Stimulated activated naive CD8-positive, alpha-beta T cell treated with anti-CD3 and anti-CD28 coated beads, Interleukin-15, Interleukin-2, amounts not matched to agents 100 U/mL and 50 U/mL, for 24 hours (primary cell): Measurements from ENCODE around the gene ABCA3.
"Not testable (repeated sequence)": the region's sequence is repeated elsewhere in the genome, so short reads cannot be mapped to it uniquely, and the experiment has no call there.

Experiments
- ATAC-seq: fragments of 150-1000 bp; cut with Tn5 transposase; one replicate; pipeline ENCODE4 v1.10.0; 2021
- DNase-seq: peaks from one replicate; pipeline ENCODE4 v3.0.0; 2021

Gene ABCA3

DNA sequence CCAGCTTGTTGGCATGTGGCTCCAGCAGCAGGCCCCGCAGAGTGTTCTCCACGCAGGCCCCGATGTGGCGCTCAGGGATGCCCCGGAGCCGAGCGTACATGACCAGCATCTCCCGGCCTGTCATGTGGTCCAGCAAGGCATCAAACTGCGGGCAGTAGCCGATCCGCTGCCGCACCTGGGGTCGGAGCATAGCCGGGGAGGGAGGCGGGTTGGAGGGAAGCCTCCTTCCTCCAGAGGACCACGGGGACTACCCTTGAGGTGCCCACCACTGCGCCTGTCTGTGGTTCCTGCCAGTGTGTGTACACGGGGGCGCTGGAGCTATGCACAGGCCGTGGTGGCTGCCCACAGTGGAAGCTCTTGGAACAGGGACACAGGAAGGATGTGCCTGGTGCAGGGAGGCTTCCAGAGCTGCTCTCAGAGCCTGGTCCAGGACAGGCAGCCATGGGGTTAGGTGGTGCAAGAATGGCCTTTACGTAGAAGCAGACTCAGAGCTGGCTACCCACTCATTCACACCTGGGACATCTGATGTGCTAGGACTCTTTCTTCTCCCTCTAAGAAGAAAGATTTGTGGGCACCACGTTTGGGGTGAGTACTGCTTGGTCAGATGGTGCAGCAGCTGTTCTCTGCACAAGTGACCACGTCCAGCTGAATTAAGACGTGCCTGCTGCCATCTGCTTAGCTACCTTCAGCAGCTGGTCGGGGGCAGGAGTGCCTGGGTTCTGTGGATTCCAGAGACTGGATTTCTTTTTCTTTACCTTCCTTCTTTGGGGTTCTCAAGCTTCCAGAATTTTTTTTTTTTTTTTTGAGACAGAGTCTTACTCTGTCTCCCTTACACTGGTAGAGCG lies 61.4 kb downstream of the ABCA3 start:
- no peak for DNase-seq
- no peak for ATAC-seq

- no peak for ATAC-seq
- no peak for DNase-seq
Measured at GRCh38 chr16:2278272-2278608, 62.3 kb downstream of the ABCA3 start.

- DNase-seq = no peak
- ATAC-seq = no peak
Measured at GRCh38 chr16:2277466-2278271, 62.9 kb downstream of the ABCA3 start.

DNA sequence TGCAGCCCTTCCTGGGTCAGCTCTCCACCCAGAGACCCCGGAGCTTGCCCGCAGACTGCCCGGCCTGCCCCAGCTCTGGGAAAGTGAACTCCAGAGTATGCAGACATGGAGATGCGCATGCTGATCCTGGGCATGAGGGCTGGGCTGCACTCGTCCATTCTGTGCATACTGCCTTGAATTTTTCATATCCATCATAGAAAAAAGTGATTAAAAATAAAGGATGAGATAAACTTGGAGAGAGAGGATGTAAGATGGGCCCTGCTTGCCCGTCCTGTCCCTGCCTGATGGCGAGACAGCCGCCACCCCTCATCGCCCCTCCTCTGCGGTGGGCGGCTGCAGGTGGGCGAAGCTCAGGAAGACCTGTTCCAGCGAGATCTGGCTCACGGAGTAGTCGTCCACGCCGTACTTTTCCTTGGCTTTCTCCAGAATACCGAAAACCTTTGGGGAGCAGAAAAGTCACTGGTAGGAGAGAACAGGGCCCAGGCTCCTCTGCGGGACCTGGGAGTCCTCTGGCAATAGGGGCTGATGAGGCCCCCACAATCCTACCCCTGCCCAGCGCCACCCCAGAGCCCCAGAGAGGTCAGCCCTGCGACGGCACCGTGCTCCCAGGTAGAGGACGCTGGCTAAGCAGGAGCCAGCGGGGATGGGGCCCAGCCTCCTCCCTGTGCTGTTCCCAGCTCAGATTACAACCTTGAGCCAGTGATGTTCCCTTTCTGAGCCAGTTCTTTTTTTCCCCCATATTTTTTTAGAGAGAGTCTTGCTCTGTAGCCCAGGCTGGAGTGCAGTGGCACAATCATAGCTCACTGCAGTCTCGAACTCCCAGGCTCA lies 63.9 kb downstream of the ABCA3 start:
- DNase-seq = no peak
- ATAC-seq = no peak

DNA sequence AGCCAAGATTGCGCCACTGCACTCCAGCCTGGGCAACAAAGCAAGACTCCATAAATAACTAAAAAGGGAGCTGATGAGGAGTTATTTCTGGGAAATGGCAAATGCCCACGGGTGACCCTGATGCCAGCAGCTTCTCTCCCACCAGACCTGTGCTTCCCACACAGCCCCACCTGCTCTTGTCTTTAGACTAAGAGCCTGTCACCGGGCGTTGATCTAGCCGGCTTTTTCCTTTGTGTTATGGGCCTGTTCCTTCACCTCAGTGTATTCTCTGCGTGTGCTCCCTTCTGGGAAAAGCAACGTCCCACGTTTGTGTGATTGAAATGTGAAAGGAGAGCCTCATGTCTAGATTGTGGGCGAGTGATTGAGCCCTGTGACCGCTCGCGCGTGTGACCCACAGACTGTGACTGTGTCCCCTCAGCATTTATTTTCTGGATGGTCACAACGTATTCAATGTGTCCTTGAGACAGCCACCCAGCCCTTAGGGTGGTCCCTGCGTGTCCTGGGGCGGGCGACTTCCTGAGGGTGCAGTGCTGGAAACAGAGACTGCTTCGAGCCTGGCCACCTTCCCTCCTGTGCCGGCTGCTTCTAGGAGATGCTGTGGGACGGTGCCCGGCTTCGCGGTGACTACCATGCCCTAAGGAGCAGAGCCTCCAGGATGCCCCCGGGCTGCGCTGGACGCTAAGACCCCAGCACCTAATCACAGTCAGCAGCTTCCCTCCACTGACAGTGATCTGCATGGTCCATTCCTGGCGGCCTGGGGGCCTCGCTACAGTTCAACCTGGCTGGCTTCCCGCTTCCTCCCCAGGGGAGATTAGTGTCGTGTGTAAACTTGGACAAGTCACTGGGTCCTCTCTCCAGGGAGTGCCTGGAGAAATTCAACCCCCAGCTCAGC lies 64.8 kb downstream of the ABCA3 start:
- ATAC-seq = no peak
- DNase-seq = no peak

- ATAC-seq (no peak), DNase-seq (no peak)
Measured at GRCh38 chr16:2273931-2274330, 66.6 kb downstream of the ABCA3 start.

- ATAC-seq = no peak
- no peak for DNase-seq
Measured at GRCh38 chr16:2273484-2273883, 67.0 kb downstream of the ABCA3 start.

- DNase-seq (no peak), ATAC-seq (no peak)
Measured at GRCh38 chr16:2271848-2272461, 68.6 kb downstream of the ABCA3 start.

- ATAC-seq (no peak), DNase-seq (no peak)
Measured at GRCh38 chr16:2270588-2271470, 69.7 kb downstream of the ABCA3 start.

GRCh38 chr16:2270070-2270462 lies 70.5 kb downstream of the ABCA3 start:
- DNase-seq (no peak), ATAC-seq (no peak)

GRCh38 chr16:2267913-2268666 lies 72.4 kb downstream of the ABCA3 start, which contains the start of gene RNPS1:
Gene RNPS1 (minus strand): TSS chr16:2268126. CDS start chr16:2264643, 3,483 bp downstream.
- ATAC-seq (peak; percentile 93), DNase-seq (peak; percentile 98)

GRCh38 chr16:2267505-2267912 lies 73.0 kb downstream of the ABCA3 start:
- not testable (repeated sequence) for DNase-seq
- peak; percentile 66 for ATAC-seq

DNA sequence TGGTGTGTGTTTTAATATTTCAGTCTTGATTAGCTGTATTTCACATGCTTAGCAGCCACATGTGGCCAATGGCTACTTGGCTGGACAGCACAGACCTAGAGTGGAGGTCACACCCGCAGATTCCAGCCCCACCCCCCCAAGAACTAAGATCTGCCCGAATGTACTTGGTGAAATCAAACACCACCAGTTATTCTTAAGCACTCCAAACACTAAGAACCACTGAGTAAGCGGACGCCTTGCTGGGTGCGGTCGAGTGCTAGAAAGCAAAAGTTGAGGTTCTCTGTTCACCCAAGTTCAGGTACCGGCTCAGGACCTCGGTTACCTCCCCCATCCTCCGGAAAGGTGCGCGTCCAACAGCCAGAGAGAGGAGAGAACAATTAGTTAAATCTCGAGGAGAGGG lies 73.6 kb downstream of the ABCA3 start:
- ATAC-seq = not testable (repeated sequence)

GRCh38 chr16:2263026-2263425 lies 77.5 kb downstream of the ABCA3 start:
- DNase-seq, ATAC-seq: not testable (repeated sequence)

More for the DNA sequence above, 73.6 kb downstream of the ABCA3 start:
- not testable (repeated sequence) for DNase-seq

GRCh38 chr16:2260250-2260649 lies 80.3 kb downstream of the ABCA3 start:
- no peak for ATAC-seq
- no peak for DNase-seq

DNA sequence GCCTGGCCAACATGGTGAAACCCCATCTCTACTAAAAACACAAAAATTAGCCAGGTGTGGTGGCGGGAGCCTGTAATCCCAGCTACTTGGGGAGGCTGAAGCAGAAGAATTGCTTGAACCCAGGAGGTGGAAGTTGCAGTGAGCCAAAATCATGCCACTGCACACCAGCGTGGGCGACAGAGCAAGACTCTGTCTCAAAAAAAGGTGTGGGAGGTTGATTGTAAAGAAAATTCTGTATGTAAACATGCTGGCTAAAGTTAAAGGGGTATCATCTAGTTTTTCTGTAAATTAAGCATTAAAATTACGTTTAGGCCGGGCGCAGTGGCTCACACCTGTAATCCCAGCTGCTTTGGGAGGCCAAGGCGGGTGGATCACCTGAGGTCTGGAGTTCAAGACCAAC lies 82.0 kb downstream of the ABCA3 start:
- DNase-seq, ATAC-seq: not testable (repeated sequence)

DNA sequence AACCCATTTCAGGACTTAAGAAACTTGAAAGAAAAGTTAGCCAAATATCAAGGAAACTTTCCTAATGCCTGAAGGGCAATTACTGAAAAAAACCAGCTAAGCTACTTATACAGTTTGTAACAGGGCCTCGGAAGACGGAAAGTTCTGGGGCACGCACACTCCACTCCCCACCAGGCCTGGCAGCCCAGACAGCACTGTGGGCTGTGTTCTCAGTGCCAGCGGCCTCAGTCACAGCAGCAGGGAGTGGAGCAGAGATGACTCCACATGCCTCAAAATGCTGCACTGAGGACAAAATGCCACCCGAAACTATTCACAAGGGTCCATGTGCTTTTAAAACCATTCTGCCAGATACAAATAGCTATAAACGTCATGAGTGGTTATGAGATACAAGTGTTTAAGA lies 82.8 kb downstream of the ABCA3 start:
- DNase-seq (no peak), ATAC-seq (no peak)

GRCh38 chr16:2256531-2257140 lies 83.9 kb downstream of the ABCA3 start:
- DNase-seq (no peak), ATAC-seq (no peak)

- no peak for ATAC-seq
- DNase-seq = no peak
Measured at GRCh38 chr16:2253293-2253692, 87.2 kb downstream of the ABCA3 start.
